Vagina (tissue), 2 donors: ENCODE measurements around the gene LMNA. TPM values are rescaled to one million over a fixed set of nuclear protein-coding genes. Genes with fewer than 3 reads are reported as not detected.
"Not testable (repeated sequence)": the region's sequence is repeated elsewhere in the genome, so short reads cannot be mapped to it uniquely, and the experiment has no call there.

Experiments
- DNase-seq, 2 donors: peaks; one replicate each; pipeline ENCODE4 v3.0.0-alpha.2; 2017; ENCODE audit errors: extremely low spot score in 2 of 2
- H3K27ac ChIP-seq: fragments of 200-600 bp; sonication (generic); one replicate; pipeline ENCODE4 v1.5.1; 2019
- H3K27me3 ChIP-seq: fragments of 200-600 bp; sonication (generic); one replicate; pipeline ENCODE4 v1.5.1; 2019
- H3K36me3 ChIP-seq, 2 donors: fragments of 200-600 bp; sonication (generic); one replicate each; pipeline ENCODE4 v1.5.1; 2017 to 2019
- H3K4me1 ChIP-seq: fragments of 200-600 bp; sonication (generic); one replicate; pipeline ENCODE4 v1.5.1; 2019
- H3K4me3 ChIP-seq, 2 donors: fragments of 200-600 bp; sonication (generic); 1 replicate in 1 of 2; 2 replicates in 1 of 2; pipeline ENCODE4 v1.5.1; 2016 to 2019
- H3K9me3 ChIP-seq: fragments of 200-600 bp; sonication (generic); one replicate; pipeline ENCODE4 v1.5.1; 2019
- CTCF ChIP-seq, 3 experiments: fragments of 450-650 bp in 2 of 3; fragments of 200-600 bp in 1 of 3; sonication (generic) in 1 of 3; IDR thresholded peaks; one replicate each; pipeline ENCODE4 v1.5.1; 2017 to 2019; ENCODE audit warnings: antibody characterized with exemption in 3 of 3, mild to moderate bottlenecking in 2 of 3, moderate library complexity in 2 of 3
- POLR2A ChIP-seq, 2 donors: fragments of 450-650 bp; IDR thresholded peaks; one replicate each; pipeline ENCODE4 v1.6.1; 2017; ENCODE audit warnings: antibody characterized with exemption in 2 of 2, mild to moderate bottlenecking in 2 of 2, moderate library complexity in 2 of 2
- POLR2AphosphoS5 ChIP-seq, 2 donors: sonication (generic); formaldehyde crosslinking; IDR thresholded peaks; one replicate each; pipeline ENCODE4 v1.9.0; 2017; ENCODE audit warnings: antibody characterized with exemption in 2 of 2, mild to moderate bottlenecking in 2 of 2, low read depth in 1 of 2; ENCODE audit not compliant: insufficient read depth in 1 of 2
- intact Hi-C: fragments of 100-400 bp; cut with DNase I; formaldehyde crosslinking; loops from one replicate; pipeline ENCODE4 v1.15.1; 2023
- total RNA-seq: library from RNA; depleted of rRNA; stranded (reverse); fragments of >200 nt; gene quantifications from one replicate; pipeline ENCODE4 v1.2.3, GENCODE V29; 2016

LMNA gene
- total RNA-seq, 1 donor from 2014 or later = 436 TPM

GRCh38 chr1:156119503-156120209 is 5.1 kb downstream of the LMNA start:
- no peaks in the 10 kb centered on the region for H3K9me3 ChIP-seq
- peaks cover 83% of the 10 kb centered on the region for H3K4me1 ChIP-seq
- intact Hi-C loops = no loop called here
- H3K27ac ChIP-seq = peak overlapping the region; percentile 97
- no peak for DNase-seq
- no peaks in the 10 kb centered on the region for H3K27me3 ChIP-seq
- peak overlapping the region; percentile 100 for H3K4me3 ChIP-seq
- no peaks in the 10 kb centered on the region for H3K36me3 ChIP-seq
- TF ChIP-seq POLR2AphosphoS5 (IDR thresholded peaks at IDR 0.05; ENCODE audit: insufficient read depth in 1 of 2, low read depth in 1 of 2) (peak in 1 of 2 donors; percentile 68), CTCF (IDR thresholded peaks at IDR 0.05) (no peak), POLR2A (IDR thresholded peaks at IDR 0.05) (peak in 1 of 2 donors; percentile 10)

GRCh38 chr1:156120318-156120717 is 5.8 kb downstream of the LMNA start:
- no peak for TF ChIP-seq CTCF (IDR thresholded peaks at IDR 0.05)
- TF ChIP-seq POLR2AphosphoS5 (IDR thresholded peaks at IDR 0.05; ENCODE audit: insufficient read depth in 1 of 2, low read depth in 1 of 2) = no peak
- TF ChIP-seq POLR2A (IDR thresholded peaks at IDR 0.05) = no peak
- no peaks in the 10 kb centered on the region for H3K36me3 ChIP-seq
- peak overlapping the region; percentile 97 for H3K27ac ChIP-seq
- no peaks in the 10 kb centered on the region for H3K27me3 ChIP-seq
- intact Hi-C loops = no loop called here
- DNase-seq = no peak
- H3K4me3 ChIP-seq = peak overlapping the region; percentile 100
- peaks cover 90% of the 10 kb centered on the region for H3K4me1 ChIP-seq
- no peaks in the 10 kb centered on the region for H3K9me3 ChIP-seq

- H3K9me3 ChIP-seq, DNase-seq, H3K36me3 ChIP-seq, H3K27me3 ChIP-seq, intact Hi-C loops: not testable (repeated sequence)
- peaks cover 97% of the 10 kb centered on the region for H3K4me1 ChIP-seq
- H3K4me3 ChIP-seq = peak overlapping the region; percentile 100
- H3K27ac ChIP-seq = peak overlapping the region; percentile 97
These were observed 6.5 kb downstream of the LMNA start for GRCh38 chr1:156121005-156121404.

- Histone ChIP-seq H3K9me3 (no peaks in the 10 kb centered on the region), H3K4me1 (peaks cover 99% of the 10 kb centered on the region), H3K27ac (peak overlapping the region; percentile 97), H3K4me3 (peak overlapping the region; percentile 100), H3K36me3 (no peaks in the 10 kb centered on the region), H3K27me3 (no peaks in the 10 kb centered on the region)
- intact Hi-C loops = no loop called here
- no peak for DNase-seq
- TF ChIP-seq POLR2AphosphoS5 (IDR thresholded peaks at IDR 0.05; ENCODE audit: insufficient read depth in 1 of 2, low read depth in 1 of 2) (no peak), POLR2A (IDR thresholded peaks at IDR 0.05) (no peak), CTCF (IDR thresholded peaks at IDR 0.05) (no peak)
These were observed 6.9 kb downstream of the LMNA start for GRCh38 chr1:156121457-156121856.

- H3K4me3 ChIP-seq = peak overlapping the region; percentile 100
- TF ChIP-seq POLR2A (IDR thresholded peaks at IDR 0.05) = no peak
- TF ChIP-seq POLR2AphosphoS5 (IDR thresholded peaks at IDR 0.05; ENCODE audit: insufficient read depth in 1 of 2, low read depth in 1 of 2) = no peak
- no peak for TF ChIP-seq CTCF (IDR thresholded peaks at IDR 0.05)
These were observed 7.6 kb downstream of the LMNA start for GRCh38 chr1:156122086-156122485.

More at GRCh38 chr1:156122086-156122485, 7.6 kb downstream of the LMNA start:
- peaks cover 100% of the 10 kb centered on the region for H3K4me1 ChIP-seq
- H3K27me3 ChIP-seq = no peaks in the 10 kb centered on the region
- H3K9me3 ChIP-seq = no peaks in the 10 kb centered on the region
- DNase-seq = no peak
- H3K36me3 ChIP-seq = no peaks in the 10 kb centered on the region
- H3K27ac ChIP-seq = peak overlapping the region; percentile 97
- intact Hi-C loops = no loop called here
